HG03139 (cell line): ENCODE measurements around the gene POU6F2.
"Not testable (repeated sequence)": the region's sequence is repeated elsewhere in the genome, so short reads cannot be mapped to it uniquely, and the experiment has no call there.

Experiments
- ATAC-seq: cut with Tn5 transposase; IDR thresholded peaks from one replicate; pipeline ENCODE4 v1.9.1; 2021; ENCODE audit not compliant: unreplicated experiment

Gene POU6F2

GRCh38 chr7:38992203-38992602 lies 14.5 kb downstream of the POU6F2 start:
- no peak for ATAC-seq

GRCh38 chr7:39001595-39001994 lies 23.9 kb downstream of the POU6F2 start:
- ATAC-seq = no peak

DNA sequence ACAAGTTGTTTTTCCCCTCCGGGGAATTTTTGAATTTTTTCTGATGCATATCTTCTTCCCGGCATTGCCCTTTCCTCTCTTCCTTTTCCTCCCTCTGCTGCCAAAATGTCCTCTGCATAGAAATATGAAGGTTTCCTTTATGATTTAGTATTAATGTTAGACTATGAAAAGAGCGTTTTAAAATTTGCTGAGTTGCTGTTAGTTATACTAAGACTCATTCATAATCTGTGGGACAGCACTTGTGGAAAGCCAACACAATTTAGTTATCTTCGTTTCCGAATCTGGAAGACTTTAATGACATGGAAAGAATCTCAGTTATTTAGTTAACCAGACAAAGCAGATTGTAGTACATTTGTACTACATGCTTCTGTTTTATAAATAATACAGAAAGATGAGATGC lies 25.0 kb downstream of the POU6F2 start:
- no peak for ATAC-seq

DNA sequence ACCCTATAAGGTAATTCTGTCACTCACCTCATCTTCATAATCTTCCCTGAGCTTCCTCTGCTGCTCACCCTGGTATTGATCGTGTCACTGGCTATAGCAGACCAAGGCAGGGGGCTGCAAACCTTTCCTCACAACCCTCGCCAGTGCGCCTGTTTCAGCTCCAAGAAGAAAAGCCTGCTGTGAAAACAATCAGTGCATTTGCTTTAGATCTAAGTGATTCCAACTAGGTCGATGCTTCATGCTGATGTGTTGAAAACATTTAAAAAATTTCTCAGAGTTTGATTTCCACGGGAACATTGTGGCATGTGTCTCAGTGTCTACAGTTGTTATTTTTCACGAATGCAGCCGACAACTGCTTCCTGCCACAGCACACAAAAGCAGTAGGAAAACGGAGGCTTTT lies 27.3 kb downstream of the POU6F2 start:
- ATAC-seq = no peak

- ATAC-seq = no peak
Observed at GRCh38 chr7:39005461-39005860, 27.8 kb downstream of the POU6F2 start.

DNA sequence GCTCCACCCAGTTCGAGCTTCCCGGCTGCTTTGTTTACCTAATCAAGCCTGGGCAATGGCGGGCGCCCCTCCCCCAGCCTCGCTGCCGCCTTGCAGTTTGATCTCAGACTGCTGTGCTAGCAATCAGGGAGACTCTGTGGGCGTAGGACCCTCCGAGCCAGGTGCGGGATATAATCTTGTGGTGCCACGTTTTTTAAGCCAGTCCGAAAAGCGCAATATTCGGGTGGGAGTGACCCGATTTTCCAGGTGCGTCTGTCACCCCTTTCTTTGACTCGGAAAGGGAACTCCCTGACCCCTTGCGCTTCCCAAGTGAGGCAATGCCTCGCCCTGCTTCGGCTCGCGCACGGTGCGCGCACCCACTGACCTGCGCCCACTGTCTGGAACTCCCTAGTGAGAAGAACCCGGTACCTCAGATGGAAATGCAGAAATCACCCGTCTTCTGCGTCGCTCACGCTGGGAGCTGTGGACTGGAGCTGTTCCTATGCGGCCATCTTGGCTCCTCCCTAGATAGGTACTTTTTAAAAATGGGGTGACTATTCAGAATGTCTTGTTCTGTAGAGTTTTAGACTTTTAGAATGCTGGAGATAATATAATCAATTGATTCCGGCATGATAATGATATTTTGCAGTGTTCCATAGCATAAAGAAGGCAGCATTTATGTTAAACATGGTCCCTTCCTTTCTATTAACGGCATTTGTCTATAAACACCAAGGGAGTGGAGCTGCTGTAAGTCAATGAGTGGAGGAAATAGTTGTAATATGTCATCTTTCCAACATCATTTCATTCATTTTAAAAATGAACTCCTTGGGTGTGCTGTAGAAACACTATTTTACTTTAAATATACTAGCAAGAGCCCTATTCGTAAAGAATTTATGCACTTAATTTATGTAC lies 35.6 kb downstream of the POU6F2 start:
- not testable (repeated sequence) for ATAC-seq

DNA sequence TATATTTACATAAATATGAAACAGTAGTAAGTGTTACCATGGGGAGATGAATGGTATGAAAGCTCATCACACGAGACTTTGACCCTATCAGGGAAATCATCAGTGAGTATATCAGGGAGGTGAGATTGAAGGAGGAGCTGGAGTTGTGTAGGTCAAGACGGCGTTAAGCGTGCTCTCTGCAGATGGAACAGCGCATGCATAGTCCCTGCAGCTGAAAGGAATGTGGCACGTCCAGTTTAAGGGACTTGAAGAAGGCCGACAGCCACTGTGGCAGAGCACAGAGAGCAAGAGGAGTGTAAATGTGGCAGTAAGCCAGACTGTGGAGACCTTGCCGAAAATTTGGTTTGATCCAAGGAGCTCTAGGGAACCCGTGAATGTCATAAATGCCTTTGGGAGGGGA lies 38.9 kb downstream of the POU6F2 start:
- ATAC-seq = no peak

DNA sequence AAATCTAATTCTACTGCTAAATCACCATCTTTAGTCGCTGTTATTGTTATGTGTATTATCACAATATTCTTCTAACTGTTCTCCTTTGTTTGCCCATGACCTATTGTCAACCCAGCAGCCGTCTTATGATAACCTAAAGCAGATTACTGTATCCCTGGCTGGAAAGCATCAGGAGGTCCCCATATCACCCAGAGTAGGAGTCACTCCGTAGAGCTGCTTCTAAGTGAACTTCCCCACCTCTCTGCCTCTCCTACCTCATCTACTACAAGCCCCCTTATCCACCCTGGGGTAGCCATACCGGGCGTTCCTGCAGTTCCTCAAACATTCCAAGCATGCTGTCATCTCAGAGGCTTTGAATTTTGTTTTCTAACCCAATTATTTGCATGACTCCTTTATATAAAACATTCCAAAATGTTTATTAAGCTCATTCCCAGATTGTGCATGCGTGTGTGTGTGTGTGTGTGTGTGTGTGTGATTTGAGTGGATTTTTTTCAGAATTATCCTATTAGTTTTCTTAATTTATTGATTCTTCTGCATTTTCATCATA lies 39.7 kb downstream of the POU6F2 start:
- ATAC-seq = no peak

DNA sequence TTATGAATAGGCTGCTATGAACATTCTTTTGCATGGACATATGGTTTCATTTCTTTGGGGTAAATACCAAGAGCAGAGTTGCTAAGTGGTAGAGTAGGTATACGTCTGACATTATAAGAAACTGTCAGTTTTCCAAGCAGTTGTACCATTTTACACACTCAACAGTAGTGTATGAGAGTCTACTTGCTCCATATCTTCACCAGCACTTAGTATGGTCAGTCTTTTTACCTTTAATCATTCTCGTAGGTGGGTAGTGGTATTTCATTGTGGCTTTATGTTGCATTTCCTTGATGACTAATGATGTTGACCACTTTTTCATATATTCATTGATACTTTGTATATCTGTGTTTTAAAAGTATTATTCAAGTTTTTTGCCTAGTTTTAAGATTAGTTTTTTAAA lies 45.1 kb downstream of the POU6F2 start:
- no peak for ATAC-seq

DNA sequence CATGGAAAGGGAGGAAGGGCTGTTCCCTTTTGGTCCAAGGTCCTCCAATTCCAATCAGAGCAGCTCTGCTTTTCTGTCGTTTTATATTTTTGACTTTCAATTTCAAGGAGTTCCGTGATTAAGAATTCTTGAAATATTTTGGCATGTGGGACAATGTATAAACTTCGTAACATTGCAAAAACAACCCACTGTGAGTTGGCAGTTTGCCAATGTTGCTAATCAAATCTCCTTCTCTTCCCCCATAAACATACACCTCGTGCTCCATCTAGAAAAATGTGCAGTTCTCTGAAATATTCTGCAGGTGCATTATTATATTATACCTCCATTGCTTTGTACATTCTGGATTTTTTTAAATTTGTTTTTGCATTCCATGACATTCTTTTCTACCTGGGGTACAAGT lies 49.8 kb downstream of the POU6F2 start:
- no peak for ATAC-seq

- no peak for ATAC-seq
Observed at GRCh38 chr7:39033885-39034624, 56.3 kb downstream of the POU6F2 start.

DNA sequence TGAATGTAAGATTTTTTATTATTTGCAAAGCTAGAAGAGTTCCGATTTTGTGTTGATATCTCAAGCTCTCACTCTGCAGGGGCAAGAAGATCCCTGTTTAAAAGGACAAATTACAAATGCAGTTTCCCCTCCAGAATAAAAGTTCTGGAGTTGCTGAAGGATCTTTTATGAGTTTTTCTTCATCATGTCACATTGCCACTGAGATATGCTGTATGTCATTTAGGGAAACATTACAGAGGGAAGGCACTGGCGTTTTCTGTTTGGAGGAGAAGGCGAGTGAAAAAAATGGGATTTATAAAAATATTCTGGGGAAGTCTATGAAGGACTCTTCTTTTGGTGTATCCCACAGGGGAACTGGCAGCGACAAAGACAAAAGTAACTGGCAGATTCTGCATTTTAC lies 57.4 kb downstream of the POU6F2 start:
- no peak for ATAC-seq

DNA sequence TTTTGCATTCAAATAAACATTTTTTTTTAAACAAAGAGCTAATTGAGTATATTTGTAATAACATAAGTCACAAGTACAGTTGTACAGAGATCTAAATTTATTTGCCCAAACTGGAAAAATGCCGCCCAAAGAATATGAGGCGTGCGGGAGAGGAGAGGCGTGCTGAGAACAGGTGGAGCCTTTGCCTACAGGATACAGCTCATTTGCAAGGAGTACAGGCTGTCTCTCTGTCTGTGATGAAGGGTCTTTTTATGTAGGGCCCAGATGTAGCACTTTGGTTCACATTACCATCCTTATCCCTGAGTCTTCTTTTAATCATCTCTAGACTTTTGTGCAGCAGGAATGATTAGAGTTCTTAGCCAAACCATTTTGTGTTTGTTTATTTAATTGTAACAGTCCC lies 58.2 kb downstream of the POU6F2 start:
- no peak for ATAC-seq

DNA sequence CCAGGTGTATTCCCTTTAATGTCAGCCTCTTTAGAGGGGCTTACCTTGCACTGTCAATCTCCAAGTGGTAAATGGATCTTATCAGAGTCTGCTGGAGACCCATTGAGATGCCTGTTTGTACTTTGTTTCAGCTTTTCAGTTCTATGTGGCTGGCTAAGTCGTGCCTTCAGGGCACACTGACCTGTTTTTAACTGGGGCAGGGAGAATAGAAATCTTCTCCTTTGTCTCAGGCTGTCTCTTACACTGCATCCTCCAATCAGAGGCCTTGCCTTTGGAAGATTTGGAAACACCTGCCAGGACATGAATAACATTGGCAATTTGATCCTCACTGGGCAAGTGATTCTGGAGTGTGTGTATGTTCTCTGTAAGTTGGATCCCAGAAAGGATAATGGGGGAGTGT lies 65.0 kb downstream of the POU6F2 start:
- no peak for ATAC-seq

DNA sequence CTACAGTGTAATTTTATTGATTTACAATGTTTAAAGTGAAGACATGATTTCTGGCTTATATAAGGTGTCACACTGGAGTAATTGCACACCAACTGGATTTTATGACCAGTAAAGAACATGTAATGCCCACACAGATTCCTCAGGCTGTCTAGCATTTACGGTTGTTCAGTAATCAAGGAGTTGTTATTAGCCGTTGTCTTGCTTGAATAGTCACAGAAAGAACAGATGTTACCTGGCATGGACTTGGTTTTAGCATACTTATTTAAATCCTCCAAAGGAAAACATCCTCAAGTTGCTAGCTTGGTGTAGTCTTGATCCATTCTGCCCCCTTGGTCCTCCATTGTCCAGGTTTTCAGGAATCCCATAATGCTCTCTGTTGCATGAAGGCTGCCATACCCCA lies 65.8 kb downstream of the POU6F2 start:
- ATAC-seq = no peak

GRCh38 chr7:39044489-39044888 lies 66.8 kb downstream of the POU6F2 start:
- ATAC-seq = no peak

DNA sequence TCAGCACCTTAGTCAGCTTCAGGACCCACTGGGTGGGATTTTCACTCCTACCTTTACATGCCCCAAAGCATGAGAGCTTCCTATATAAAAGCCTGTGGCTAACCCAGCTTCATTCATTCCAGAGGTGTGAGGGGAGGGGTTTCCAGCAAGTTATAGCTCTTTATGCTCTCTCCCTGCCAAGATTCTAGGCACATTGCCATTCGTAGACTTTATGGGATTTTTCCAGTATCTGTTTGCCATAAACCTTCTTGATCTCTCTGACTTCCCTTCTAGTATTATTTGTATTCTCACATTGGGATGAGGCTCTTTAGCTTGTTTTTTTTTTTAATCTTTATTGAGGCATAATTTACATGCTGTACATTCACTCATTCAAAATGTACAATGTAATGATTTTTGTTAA lies 67.5 kb downstream of the POU6F2 start:
- ATAC-seq = no peak

DNA sequence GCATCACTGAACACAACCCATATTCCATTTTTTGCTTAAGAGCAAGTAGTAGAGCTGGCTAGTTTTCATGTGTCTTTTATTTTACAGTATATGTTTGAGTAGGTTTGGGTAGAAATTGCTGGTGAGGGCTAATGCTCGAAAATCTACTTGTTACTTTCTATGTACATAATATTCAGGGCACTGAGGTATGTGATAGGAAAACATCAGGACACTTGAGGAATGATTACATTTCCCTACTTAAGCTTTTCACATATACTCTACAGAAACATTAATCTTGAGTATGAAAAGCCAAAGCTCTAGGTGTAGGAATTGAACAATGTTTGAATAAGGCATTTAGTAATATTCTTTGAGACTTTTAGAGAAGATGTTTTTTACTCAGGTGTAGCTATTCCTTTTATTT lies 73.6 kb downstream of the POU6F2 start:
- no peak for ATAC-seq

DNA sequence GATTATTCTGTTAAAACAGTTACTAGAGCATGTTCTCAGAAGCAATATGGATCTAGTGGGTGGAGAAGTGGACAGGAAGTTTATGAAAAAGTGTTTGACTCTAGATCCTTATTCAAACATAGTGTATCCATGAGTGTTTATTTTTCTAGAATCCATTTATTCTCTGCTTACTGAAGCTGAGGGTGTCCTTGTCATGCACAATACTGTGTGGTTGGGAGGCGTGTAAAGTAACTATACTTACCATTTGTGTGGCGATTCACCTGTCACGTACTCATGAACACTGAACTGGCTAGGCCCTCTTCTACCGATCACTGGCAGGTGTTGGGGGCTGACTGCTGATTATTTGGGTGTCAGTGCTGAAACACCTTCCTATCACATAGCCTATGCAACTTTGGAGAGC lies 74.0 kb downstream of the POU6F2 start:
- ATAC-seq = no peak

DNA sequence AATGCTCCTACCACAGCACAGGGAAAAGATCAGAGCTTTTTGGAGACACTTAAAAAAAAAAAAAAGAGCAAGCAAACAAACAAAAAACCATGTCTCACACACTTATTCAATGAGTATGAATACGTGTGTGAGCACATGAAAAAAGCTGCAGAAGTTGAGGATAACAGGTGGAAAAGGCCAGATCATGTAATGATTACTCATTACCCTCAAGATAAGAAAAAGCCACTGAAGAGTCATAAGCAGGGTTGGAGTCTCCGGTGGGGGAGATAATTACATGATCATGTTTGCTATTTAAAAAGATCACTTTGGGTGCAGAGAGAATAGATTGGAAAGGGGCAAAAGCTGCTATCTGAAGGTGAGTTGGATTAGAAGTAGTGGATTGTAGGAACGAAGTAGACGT lies 77.0 kb downstream of the POU6F2 start:
- ATAC-seq = no peak

DNA sequence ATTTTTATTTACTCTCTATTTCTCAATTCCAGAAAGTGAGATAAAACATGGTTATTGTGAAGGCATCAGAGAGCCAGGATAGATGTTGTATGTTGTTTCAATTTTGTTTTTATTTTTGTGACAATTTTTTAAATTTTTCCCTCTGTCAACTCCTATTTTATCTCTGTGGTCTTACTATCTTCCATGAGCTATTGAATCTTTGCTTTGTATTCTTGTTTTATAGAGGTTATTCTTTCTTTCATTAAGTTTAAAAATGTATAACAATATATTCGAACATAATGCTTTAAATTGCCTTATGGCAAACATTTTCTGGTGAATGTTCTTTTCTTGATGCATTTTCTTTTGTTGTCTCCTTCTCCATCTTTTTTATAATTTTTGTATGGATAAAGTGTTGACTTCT lies 78.4 kb downstream of the POU6F2 start:
- ATAC-seq = no peak

DNA sequence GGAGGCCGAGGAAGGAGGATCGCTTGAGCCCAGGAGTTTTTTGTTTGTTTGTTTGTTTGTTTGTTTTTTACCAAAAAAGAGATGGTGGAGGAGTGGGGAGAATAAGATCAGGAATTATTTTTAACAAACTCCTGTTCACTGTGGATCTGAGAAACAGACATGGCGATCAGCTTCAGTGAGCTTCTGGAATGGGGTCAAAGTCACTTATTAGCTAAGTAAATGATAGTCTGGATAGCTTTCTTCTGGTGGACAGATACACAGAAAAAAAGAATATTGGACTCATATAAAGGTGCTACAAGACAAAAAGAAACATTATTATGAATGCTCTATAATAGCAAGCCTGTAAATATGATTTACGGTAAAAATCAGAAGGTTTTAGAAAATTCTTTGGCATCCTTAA lies 85.1 kb downstream of the POU6F2 start:
- no peak for ATAC-seq
